Neural progenitor cell (in vitro differentiated cells): ENCODE data around the gene PLEKHA7. TPM values are rescaled to one million over a fixed set of nuclear protein-coding genes. Genes with fewer than 3 reads are reported as not detected.

Source experiments
- DNase-seq: peaks from one replicate; pipeline ENCODE4 v3.0.0-alpha.2; 2016; ENCODE audit warnings: low spot score
- H2AFZ ChIP-seq: fragments of 200-600 bp; sonication (generic); replicated peaks from 2 replicates; pipeline ENCODE4 v1.6.1; 2016; ENCODE audit warnings: antibody characterized with exemption
- H3F3A ChIP-seq: fragments of 200-600 bp; sonication (generic); 2 replicates; pipeline ENCODE4 v1.6.1; 2016; ENCODE audit warnings: antibody characterized with exemption, low read depth
- H3K27ac ChIP-seq: fragments of 200-600 bp; sonication (generic); 2 replicates; pipeline ENCODE4 v1.5.1; 2016; ENCODE audit warnings: mild to moderate bottlenecking
- H3K27me3 ChIP-seq: fragments of 200-600 bp; sonication (generic); 2 replicates; pipeline ENCODE4 v1.6.1; 2016; ENCODE audit warnings: mild to moderate bottlenecking, moderate library complexity
- H3K36me3 ChIP-seq: fragments of 200-600 bp; sonication (generic); 2 replicates; pipeline ENCODE4 v1.5.1; 2016
- H3K4me1 ChIP-seq: fragments of 200-600 bp; sonication (generic); 2 replicates; pipeline ENCODE4 v1.6.1; 2016; ENCODE audit warnings: mixed run types
- H3K4me2 ChIP-seq: fragments of 200-600 bp; sonication (generic); 2 replicates; pipeline ENCODE4 v1.6.1; 2016
- H3K4me3 ChIP-seq: fragments of 200-600 bp; sonication (generic); 2 replicates; pipeline ENCODE4 v1.5.1; 2016
- H3K79me2 ChIP-seq: fragments of 200-600 bp; sonication (generic); 2 replicates; pipeline ENCODE4 v1.6.1; 2016; ENCODE audit warnings: low read depth
- H3K9ac ChIP-seq: fragments of 200-600 bp; sonication (generic); 2 replicates; pipeline ENCODE4 v1.6.1; 2016
- H3K9me3 ChIP-seq: fragments of 200-600 bp; sonication (generic); 2 replicates; pipeline ENCODE4 v1.5.1; 2016; ENCODE audit warnings: low read depth
- H4K20me1 ChIP-seq: fragments of 200-600 bp; sonication (generic); 2 replicates; pipeline ENCODE4 v1.6.1; 2016; ENCODE audit warnings: low read depth
- H3K27ac Mint-ChIP-seq: 3 replicates; pipeline ENCODE4 v1.8.0; 2021; ENCODE audit warnings: mixed read lengths
- H3K27me3 Mint-ChIP-seq: 2 replicates; pipeline ENCODE4 v1.8.0; 2022; ENCODE audit warnings: low read depth, mild to moderate bottlenecking, inconsistent platforms, moderate library complexity, mixed read lengths; ENCODE audit not compliant: insufficient read depth
- H3K36me3 Mint-ChIP-seq: 3 replicates; pipeline ENCODE4 v1.8.0; 2021; ENCODE audit warnings: mixed read lengths
- H3K4me1 Mint-ChIP-seq: 3 replicates; pipeline ENCODE4 v1.8.0; 2021; ENCODE audit warnings: mixed read lengths
- H3K4me3 Mint-ChIP-seq: 3 replicates; pipeline ENCODE4 v1.8.0; 2021; ENCODE audit warnings: mild to moderate bottlenecking, moderate library complexity, mixed read lengths
- H3K9me3 Mint-ChIP-seq: 3 replicates; pipeline ENCODE4 v1.8.0; 2020; ENCODE audit warnings: mixed read lengths
- EZH2 ChIP-seq: fragments of 200-600 bp; sonication (generic); IDR thresholded peaks from 2 replicates; pipeline ENCODE4 v1.6.1; 2017; ENCODE audit warnings: antibody characterized with exemption, mild to moderate bottlenecking, moderate library complexity
- EZH2phosphoT487 ChIP-seq: fragments of 200-600 bp; sonication (generic); IDR thresholded peaks from 2 replicates; pipeline ENCODE4 v1.6.1; 2017; ENCODE audit warnings: antibody characterized with exemption
- total RNA-seq: library from RNA; depleted of rRNA; stranded (reverse); fragments of >200 nt; gene quantifications from 2 replicates; pipeline ENCODE4 v1.2.3, GENCODE V29; 2015; ENCODE audit warnings: low replicate concordance
- TF ChIP-seq, protein P1 (sequence below): fragments of 200-600 bp; sonication (generic); IDR thresholded peaks from 2 replicates; pipeline ENCODE4 v1.5.1; 2017; ENCODE audit warnings: antibody characterized with exemption, mild to moderate bottlenecking

The PLEKHA7 gene
- total RNA-seq, 1 donor from 2014 or later: 20.3 TPM

DNA sequence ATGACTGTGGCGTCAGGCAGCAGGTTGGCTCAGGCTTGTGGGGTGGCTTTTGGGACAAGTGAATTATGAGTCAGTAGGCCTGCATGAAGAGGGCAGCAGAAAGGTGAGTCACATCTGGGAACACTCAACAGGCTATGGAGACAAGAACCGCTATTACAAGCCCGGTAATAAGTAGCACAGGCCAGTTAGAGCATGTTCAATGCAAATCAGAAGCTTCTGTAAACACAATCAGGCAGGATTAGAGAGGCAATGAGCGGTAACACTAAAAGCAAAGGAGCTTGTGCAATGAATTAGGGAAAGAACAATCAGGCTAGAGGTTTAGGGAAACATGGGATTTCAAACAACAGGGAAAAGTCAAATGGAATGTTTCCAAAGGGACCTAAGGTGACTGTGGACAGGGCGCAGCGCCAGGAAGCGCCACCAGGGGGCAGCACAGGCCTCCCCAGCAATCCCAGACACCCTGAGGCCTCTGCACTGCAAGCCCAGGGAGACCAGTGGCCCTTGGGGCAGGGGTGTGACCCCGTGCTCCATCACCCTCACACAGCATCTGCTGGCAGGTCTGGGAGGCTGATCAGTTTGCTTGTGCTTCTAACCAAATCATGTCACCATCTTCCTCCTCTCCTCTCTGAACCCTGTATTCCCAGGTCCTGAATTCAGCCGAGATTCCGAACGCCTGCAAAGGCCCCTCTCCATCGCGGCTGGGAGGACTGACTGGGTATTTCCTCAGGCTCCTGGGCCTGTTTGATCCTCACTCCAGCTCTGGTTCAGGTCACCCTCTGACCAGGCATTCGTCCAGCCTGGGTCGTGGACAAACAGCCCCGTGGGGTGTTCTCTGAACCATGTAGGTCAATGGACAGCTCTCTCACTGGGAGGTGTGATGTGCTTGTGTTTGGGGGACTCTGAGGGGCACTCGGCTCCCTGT lies 225.8 kb downstream of the PLEKHA7 start:
- H3K9ac ChIP-seq: no peak overlapping the region
- H3K36me3 ChIP-seq: no peaks in the 10 kb centered on the region
- H3K4me3 ChIP-seq: no peak overlapping the region
- Mint-ChIP-seq H3K36me3 (peaks cover 3% of the 10 kb centered on the region), H3K4me1 (peaks cover 46% of the 10 kb centered on the region), H3K9me3 (no peaks in the 10 kb centered on the region), H3K27me3 (peaks cover 5% of the 10 kb centered on the region), H3K27ac (no peak overlapping the region), H3K4me3 (no peak overlapping the region)
- DNase-seq: peak; percentile 81
- H3K9me3 ChIP-seq: no peaks in the 10 kb centered on the region
- no peak overlapping the region for H3K27ac ChIP-seq
- H4K20me1 ChIP-seq: peaks cover 20% of the 10 kb centered on the region
- peaks cover 20% of the 10 kb centered on the region for H3F3A ChIP-seq
- no peak overlapping the region for H3K4me2 ChIP-seq
- no peaks in the 10 kb centered on the region for H3K27me3 ChIP-seq
- no peak overlapping the region for H2AFZ ChIP-seq
- H3K79me2 ChIP-seq: no peaks in the 10 kb centered on the region
- H3K4me1 ChIP-seq: peaks cover 20% of the 10 kb centered on the region
- TF ChIP-seq, protein P1, sequence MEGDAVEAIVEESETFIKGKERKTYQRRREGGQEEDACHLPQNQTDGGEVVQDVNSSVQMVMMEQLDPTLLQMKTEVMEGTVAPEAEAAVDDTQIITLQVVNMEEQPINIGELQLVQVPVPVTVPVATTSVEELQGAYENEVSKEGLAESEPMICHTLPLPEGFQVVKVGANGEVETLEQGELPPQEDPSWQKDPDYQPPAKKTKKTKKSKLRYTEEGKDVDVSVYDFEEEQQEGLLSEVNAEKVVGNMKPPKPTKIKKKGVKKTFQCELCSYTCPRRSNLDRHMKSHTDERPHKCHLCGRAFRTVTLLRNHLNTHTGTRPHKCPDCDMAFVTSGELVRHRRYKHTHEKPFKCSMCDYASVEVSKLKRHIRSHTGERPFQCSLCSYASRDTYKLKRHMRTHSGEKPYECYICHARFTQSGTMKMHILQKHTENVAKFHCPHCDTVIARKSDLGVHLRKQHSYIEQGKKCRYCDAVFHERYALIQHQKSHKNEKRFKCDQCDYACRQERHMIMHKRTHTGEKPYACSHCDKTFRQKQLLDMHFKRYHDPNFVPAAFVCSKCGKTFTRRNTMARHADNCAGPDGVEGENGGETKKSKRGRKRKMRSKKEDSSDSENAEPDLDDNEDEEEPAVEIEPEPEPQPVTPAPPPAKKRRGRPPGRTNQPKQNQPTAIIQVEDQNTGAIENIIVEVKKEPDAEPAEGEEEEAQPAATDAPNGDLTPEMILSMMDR: peak; percentile 99
- no peak for TF ChIP-seq EZH2phosphoT487

DNA sequence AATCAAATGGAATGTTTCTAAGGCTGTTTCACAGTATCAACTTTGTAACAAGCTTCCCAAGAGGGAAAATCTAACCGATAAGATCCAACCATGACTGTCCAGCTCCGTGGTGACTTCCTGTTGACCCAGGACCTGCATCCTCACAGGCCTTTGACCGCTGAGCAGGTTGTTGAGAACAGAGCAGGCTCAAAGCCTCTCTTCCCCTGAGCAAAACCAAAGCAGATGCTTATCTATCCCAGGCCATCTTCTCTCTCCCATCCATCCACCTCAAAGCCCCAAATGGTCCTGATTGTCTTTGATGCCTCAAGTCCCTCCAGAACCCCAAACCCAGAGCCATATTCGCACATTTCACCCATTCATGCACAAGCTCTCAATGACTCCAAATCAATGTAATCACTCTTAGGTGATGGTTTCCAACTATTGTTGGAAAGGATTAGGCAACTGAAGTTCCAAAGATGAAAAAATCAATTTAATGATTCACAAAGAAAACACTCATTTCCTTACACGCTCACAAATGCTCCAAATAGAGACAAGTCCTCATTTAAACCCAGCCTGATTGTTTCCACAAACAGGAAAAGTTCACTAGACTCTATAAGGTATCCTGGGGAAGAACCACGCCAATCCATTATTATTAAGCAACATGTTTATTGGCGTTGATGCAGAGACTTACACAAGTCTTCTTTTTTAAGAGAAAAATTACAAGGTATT lies 227.0 kb downstream of the PLEKHA7 start:
- Histone ChIP-seq H3K4me1 (peaks cover 20% of the 10 kb centered on the region), H3K27me3 (no peaks in the 10 kb centered on the region), H3K79me2 (no peaks in the 10 kb centered on the region), H3K4me3 (no peak overlapping the region), H2AFZ (no peak overlapping the region), H4K20me1 (peaks cover 21% of the 10 kb centered on the region), H3K27ac (no peak overlapping the region), H3K9me3 (no peaks in the 10 kb centered on the region), H3K36me3 (no peaks in the 10 kb centered on the region), H3K4me2 (no peak overlapping the region), H3K9ac (no peak overlapping the region), H3F3A (peaks cover 20% of the 10 kb centered on the region)
- TF ChIP-seq, protein P1: no peak
- TF ChIP-seq EZH2: no peak
- peaks cover 5% of the 10 kb centered on the region for H3K36me3 Mint-ChIP-seq
- H3K9me3 Mint-ChIP-seq: no peaks in the 10 kb centered on the region
- H3K4me1 Mint-ChIP-seq: peaks cover 57% of the 10 kb centered on the region
- H3K27ac Mint-ChIP-seq: no peak overlapping the region
- H3K4me3 Mint-ChIP-seq: no peak overlapping the region
- peaks cover 6% of the 10 kb centered on the region for H3K27me3 Mint-ChIP-seq
- no peak for DNase-seq

DNA sequence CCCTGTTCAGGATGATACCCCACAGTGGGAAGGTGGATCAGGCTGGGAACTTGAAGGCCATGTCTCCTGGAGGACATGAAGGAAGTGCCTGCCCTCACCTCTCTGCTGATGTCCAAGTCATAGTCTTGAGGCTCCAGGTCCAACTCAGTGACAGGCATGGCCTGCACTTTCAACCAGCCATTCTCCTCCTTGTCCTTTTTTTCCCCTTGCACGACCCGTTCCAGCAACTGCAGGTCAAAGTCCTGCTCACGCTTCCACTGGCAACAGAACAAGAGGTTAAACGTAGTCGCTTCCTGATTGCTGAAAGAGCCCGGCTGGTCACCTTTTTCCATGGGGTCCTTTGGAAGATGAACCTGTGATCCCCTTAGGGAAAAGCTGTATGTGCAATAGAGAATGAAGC lies 228.1 kb downstream of the PLEKHA7 start:
- Histone ChIP-seq H3K9ac (no peak overlapping the region), H3K9me3 (no peaks in the 10 kb centered on the region), H3K4me3 (no peak overlapping the region), H3K4me1 (peaks cover 20% of the 10 kb centered on the region), H3K79me2 (no peaks in the 10 kb centered on the region), H3K36me3 (no peaks in the 10 kb centered on the region), H3K27me3 (no peaks in the 10 kb centered on the region), H3F3A (peaks cover 20% of the 10 kb centered on the region), H2AFZ (no peak overlapping the region), H4K20me1 (peaks cover 21% of the 10 kb centered on the region), H3K4me2 (no peak overlapping the region), H3K27ac (no peak overlapping the region)
- peak overlapping the region; percentile 91 for H3K27ac Mint-ChIP-seq
- no peak overlapping the region for H3K4me3 Mint-ChIP-seq
- DNase-seq: no peak
- no peaks in the 10 kb centered on the region for H3K9me3 Mint-ChIP-seq
- no peak for TF ChIP-seq EZH2phosphoT487
- no peak for TF ChIP-seq EZH2
- TF ChIP-seq, protein P1: no peak
- H3K4me1 Mint-ChIP-seq: peaks cover 54% of the 10 kb centered on the region
- H3K36me3 Mint-ChIP-seq: peaks cover 10% of the 10 kb centered on the region
- H3K27me3 Mint-ChIP-seq: peaks cover 10% of the 10 kb centered on the region
